ENCODE data around the gene SEMA6B. TPM values are rescaled to one million over a fixed set of nuclear protein-coding genes. Genes with fewer than 3 reads are reported as not detected.

Gene SEMA6B
- total and polyA plus RNA-seq, 8 donors = 1.2 to 6.7 (median 2.0) TPM; not detected in 1

- no peaks in the 10 kb centered on the region for H3K9me3 ChIP-seq
- no peak overlapping the region for H3K27ac ChIP-seq
- H3K36me3 ChIP-seq = peaks cover 5 to 64% (median 46%) of the 10 kb centered on the region in 4 donors
- intact Hi-C loops (cut with DNase I; ENCODE audit: low total_unique reads) = no loop called here
- H3K4me1 ChIP-seq = peaks cover 0 to 5% (median 0%) of the 10 kb centered on the region in 4 donors
- H3K4me3 ChIP-seq = no peak overlapping the region
- H3K27me3 ChIP-seq = no peaks in the 10 kb centered on the region
- WGBS, 5 donors = 82 to 95% (median 93%) methylated on average over 20 to 21 of the region's 21 CpGs
- no peak for TF ChIP-seq POLR2AphosphoS5 (IDR thresholded peaks at IDR 0.05)
- no peak for TF ChIP-seq CTCF (IDR thresholded peaks at IDR 0.05)
- TF ChIP-seq POLR2A (IDR thresholded peaks at IDR 0.05) = no peak
- no peak for TF ChIP-seq EP300 (IDR thresholded peaks at IDR 0.05)
- DNase-seq = no peak
Observed at GRCh38 chr19:4508698-4509097, 50.8 kb downstream of the SEMA6B start.

GRCh38 chr19:4507804-4508203 lies 51.7 kb downstream of the SEMA6B start:
- no peak for TF ChIP-seq CTCF (IDR thresholded peaks at IDR 0.05)
- no peak for TF ChIP-seq EP300 (IDR thresholded peaks at IDR 0.05)
- no peak for TF ChIP-seq POLR2AphosphoS5 (IDR thresholded peaks at IDR 0.05)
- TF ChIP-seq POLR2A (IDR thresholded peaks at IDR 0.05) = no peak

GRCh38 chr19:4507150-4507452 lies 52.4 kb downstream of the SEMA6B start:
- no peak for DNase-seq
- Histone ChIP-seq H3K4me1 (peaks cover 0 to 5% (median 0%) of the 10 kb centered on the region in 4 donors), H3K4me3 (no peak overlapping the region), H3K27me3 (no peaks in the 10 kb centered on the region), H3K9me3 (no peaks in the 10 kb centered on the region), H3K36me3 (peaks cover 5 to 66% (median 54%) of the 10 kb centered on the region in 4 donors), H3K27ac (peak overlapping the region in 1 of 5 donors; percentile 43)
- 67 to 93% (median 90%) methylated on average over 5 to 12 of the region's 12 CpGs for WGBS, 5 donors
- intact Hi-C loops (cut with DNase I; ENCODE audit: low total_unique reads) = no loop called here
- TF ChIP-seq POLR2AphosphoS5 (IDR thresholded peaks at IDR 0.05) (no peak), POLR2A (IDR thresholded peaks at IDR 0.05) (no peak), EP300 (IDR thresholded peaks at IDR 0.05) (no peak), CTCF (IDR thresholded peaks at IDR 0.05) (no peak)

More at GRCh38 chr19:4507804-4508203, 51.7 kb downstream of the SEMA6B start:
- H3K27ac ChIP-seq = no peak overlapping the region
- no peaks in the 10 kb centered on the region for H3K27me3 ChIP-seq
- DNase-seq = no peak
- no peaks in the 10 kb centered on the region for H3K9me3 ChIP-seq
- intact Hi-C loops (cut with DNase I; ENCODE audit: low total_unique reads) = no loop called here
- H3K4me1 ChIP-seq = peaks cover 0 to 5% (median 0%) of the 10 kb centered on the region in 4 donors
- peaks cover 5 to 66% (median 49%) of the 10 kb centered on the region in 4 donors for H3K36me3 ChIP-seq
- WGBS, 5 donors = 75 to 88% (median 85%) methylated on average over 16 to 17 of the region's 17 CpGs
- no peak overlapping the region for H3K4me3 ChIP-seq

GRCh38 chr19:4506449-4507149 lies 52.9 kb downstream of the SEMA6B start:
- WGBS, 5 donors = 84 to 91% (median 88%) methylated on average over 15 to 17 of the region's 17 CpGs
- intact Hi-C loops (cut with DNase I; ENCODE audit: low total_unique reads) = no loop called here
- Histone ChIP-seq H3K4me3 (no peak overlapping the region), H3K36me3 (peaks cover 7 to 69% (median 59%) of the 10 kb centered on the region in 4 donors), H3K27ac (peak overlapping the region in 1 of 5 donors; percentile 43), H3K4me1 (peaks cover 0 to 5% (median 0%) of the 10 kb centered on the region in 4 donors), H3K9me3 (no peaks in the 10 kb centered on the region), H3K27me3 (no peaks in the 10 kb centered on the region)
- TF ChIP-seq POLR2AphosphoS5 (IDR thresholded peaks at IDR 0.05) (no peak), CTCF (IDR thresholded peaks at IDR 0.05) (no peak), POLR2A (IDR thresholded peaks at IDR 0.05) (no peak), EP300 (IDR thresholded peaks at IDR 0.05) (no peak)
- DNase-seq = no peak

Measured in stomach (tissue), 9 donors.